Mesenteric fat pad (tissue), 1 donor: Measurements from ENCODE around the gene SLCO4A1. TPM values are rescaled to one million over a fixed set of nuclear protein-coding genes. Genes with fewer than 3 reads are reported as not detected.

Experiments used
- DNase-seq: peaks from one replicate; pipeline ENCODE4 v3.0.0-alpha.2; 2020; ENCODE audit warnings: low spot score
- total RNA-seq: library from RNA; stranded (reverse); fragmentation: NEBNext Ultra II Directional; extraction: Animal tissue kit (Norgen Biotek cat#: 25700); gene quantifications from one replicate; pipeline ENCODE4 v1.2.1, GENCODE V29; 2021
- donor health status: DM: yes; HTN: yes; CAD: no.

SLCO4A1 gene
- total RNA-seq, 1 donor from 2014 or later, result 44.4 TPM

GRCh38 chr20:62636446-62636845 is 5.9 kb upstream of the SLCO4A1 start:
- DNase-seq, result no peak

GRCh38 chr20:62637110-62637509 is 5.2 kb upstream of the SLCO4A1 start:
- DNase-seq, result no peak

GRCh38 chr20:62637521-62638054 is 4.7 kb upstream of the SLCO4A1 start:
- no peak for DNase-seq

- no peak for DNase-seq
Observed at GRCh38 chr20:62638055-62638570, 4.2 kb upstream of the SLCO4A1 start.

- DNase-seq, result no peak
Observed at GRCh38 chr20:62638679-62639406, 3.5 kb upstream of the SLCO4A1 start.

GRCh38 chr20:62639765-62640164 is 2.5 kb upstream of the SLCO4A1 start:
- DNase-seq, result no peak

GRCh38 chr20:62640870-62641269 is 1.4 kb upstream of the SLCO4A1 start:
- DNase-seq, result no peak

GRCh38 chr20:62641321-62642050 is 817 bp upstream of the SLCO4A1 start:
- no peak for DNase-seq

GRCh38 chr20:62642666-62643520 is 590 bp downstream of the SLCO4A1 start:
- DNase-seq, result no peak

- no peak for DNase-seq
Observed at GRCh38 chr20:62643521-62644043, 1.3 kb downstream of the SLCO4A1 start.

GRCh38 chr20:62644044-62644795 is 1.9 kb downstream of the SLCO4A1 start:
- no peak for DNase-seq

- DNase-seq, result no peak
Observed at GRCh38 chr20:62644802-62645496, 2.6 kb downstream of the SLCO4A1 start.

GRCh38 chr20:62645613-62646012 is 3.3 kb downstream of the SLCO4A1 start:
- no peak for DNase-seq

GRCh38 chr20:62646851-62647520 is 4.7 kb downstream of the SLCO4A1 start:
- DNase-seq, result no peak

GRCh38 chr20:62647521-62648317 is 5.4 kb downstream of the SLCO4A1 start:
- DNase-seq, result no peak

GRCh38 chr20:62648318-62648995 is 6.2 kb downstream of the SLCO4A1 start:
- DNase-seq, result no peak

- no peak for DNase-seq
Observed at GRCh38 chr20:62649140-62649539, 6.8 kb downstream of the SLCO4A1 start.
